ENCODE results near the gene SMG6.

GRCh38 chr17:2105663-2106062 is 197.9 kb downstream of the SMG6 start:
- TF ChIP-seq CTCF (IDR thresholded peaks at IDR 0.05) (no peak), POLR2A (IDR thresholded peaks at IDR 0.05) (no peak)
